GM19099 (cell line): ENCODE data around the gene ALG11.
A peak's percentile ranks its signal among the peaks of the same experiment; 100 is the strongest.

ENCODE experiments used
- POLR2A ChIP-seq: IDR thresholded peaks from 3 replicates; pipeline ENCODE4 v1.6.1; 2011; ENCODE audit warnings: low read depth; ENCODE audit not compliant: insufficient read length; ENCODE audit errors: extremely low read depth

The ALG11 gene, protein sequence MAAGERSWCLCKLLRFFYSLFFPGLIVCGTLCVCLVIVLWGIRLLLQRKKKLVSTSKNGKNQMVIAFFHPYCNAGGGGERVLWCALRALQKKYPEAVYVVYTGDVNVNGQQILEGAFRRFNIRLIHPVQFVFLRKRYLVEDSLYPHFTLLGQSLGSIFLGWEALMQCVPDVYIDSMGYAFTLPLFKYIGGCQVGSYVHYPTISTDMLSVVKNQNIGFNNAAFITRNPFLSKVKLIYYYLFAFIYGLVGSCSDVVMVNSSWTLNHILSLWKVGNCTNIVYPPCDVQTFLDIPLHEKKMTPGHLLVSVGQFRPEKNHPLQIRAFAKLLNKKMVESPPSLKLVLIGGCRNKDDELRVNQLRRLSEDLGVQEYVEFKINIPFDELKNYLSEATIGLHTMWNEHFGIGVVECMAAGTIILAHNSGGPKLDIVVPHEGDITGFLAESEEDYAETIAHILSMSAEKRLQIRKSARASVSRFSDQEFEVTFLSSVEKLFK

GRCh38 chr13:52011632-52012511 is at the start of gene ALG11:
TSS of gene ALG11 (plus strand) at chr13:52012398. CDS start at chr13:52012419, 21 bp downstream.
- TF ChIP-seq POLR2A = peak; percentile 88

DNA sequence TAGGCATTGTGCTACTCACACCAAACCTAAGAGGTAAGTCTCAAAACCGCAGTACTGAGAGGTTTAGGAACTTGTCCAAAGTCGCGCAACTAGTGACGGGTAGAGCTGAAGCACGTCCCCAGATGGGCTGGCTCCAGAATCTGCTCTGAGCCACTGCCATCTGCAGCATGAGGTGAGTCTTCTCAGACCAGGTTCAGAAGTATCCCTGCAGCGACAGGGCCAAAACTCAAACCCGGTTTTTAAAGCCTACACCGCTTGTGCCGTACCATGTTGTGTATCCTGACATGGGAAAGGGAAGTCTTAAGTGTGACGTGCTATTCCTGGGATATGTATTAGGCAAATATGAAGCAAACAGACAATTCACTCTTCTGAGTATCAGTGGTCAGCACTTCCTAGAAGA is 46.0 kb upstream of the ALG11 start:
- TF ChIP-seq POLR2A = no peak

DNA sequence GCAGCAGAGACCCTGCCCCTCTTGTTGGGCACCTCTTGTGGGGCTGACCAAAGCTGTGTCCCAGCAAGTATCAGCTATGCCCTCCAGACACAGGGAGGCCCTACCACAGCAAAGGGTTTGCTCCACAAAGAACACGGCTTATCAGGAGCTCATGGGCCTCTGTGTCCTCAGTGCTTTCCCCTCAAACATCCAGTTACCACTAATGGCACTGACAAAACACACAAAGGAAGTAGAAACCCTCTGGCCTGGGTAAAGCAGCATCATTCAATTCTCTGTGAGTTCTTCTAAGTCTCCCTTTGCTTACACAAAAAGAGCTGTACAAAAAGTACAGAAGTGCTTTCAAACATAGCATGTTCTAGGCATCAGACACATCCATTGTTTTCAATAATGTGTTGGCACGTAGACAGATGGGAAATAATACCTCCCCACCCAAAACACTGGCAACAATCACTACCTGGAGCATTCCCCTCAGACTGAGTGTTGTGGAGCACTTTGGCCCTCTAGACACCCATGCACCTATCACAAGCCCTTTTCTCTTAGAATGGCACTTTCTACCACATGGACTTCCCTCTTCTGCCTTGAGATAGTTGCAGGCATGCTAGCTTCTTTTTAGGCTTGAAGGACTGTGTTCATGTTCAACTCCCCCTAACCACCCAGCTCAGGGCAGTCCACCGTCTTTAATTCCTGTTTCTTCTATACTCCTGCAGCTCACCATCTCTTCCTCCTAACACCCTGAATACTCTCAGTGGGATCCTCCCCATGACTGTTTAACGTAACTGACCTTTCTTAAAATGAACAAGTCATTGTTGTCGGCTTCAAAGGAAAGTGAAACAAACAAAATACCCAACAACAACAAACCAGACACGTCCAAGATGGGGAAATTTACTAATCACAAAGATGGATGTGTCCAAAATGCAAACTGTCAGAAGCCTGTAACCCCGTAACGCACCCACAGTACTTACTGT is 44.4 kb upstream of the ALG11 start:
- TF ChIP-seq POLR2A = no peak

- TF ChIP-seq POLR2A = no peak
Observed at GRCh38 chr13:51970349-51970748, 41.8 kb upstream of the ALG11 start.

DNA sequence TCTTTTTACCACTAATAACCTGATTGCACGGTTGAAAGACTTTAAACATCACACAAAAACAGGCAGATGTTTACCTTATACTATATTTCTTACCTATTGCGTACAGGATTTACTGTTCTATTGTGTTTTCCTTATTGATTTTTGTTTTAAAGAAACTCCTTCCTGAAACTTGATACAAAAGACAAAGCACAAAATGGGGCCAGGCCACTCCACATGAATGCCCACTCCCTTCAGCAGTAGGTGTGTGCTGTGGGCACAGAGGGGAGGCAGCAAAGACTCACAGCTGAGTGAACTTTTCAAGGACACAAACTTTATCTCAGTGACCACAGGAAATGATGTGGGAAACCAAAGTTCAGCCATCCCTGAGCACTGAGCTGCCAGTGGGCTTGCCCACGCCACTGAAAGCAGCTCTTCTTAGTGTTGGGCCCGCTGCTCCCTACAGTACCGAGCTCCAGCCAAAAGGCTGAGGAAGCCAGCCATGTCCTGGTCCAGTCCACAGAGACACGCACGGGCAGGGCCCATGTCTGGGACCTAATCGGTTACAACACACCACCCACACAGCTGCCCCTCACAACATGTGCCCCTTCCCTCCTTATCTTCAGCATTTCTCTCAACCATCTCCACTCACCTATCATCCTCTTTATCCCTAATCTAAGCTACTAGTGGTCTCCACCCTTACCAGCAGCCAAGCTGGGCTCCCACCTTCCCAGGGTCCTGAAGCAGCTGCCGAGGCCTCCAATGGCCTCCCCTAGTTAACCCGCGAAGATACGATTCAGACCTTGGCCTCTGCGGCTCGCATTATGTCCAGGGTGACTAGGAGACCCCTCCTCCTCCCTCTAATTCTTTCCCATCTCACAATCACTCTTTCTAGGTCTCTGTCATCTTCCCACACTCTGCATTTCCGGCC is 40.4 kb upstream of the ALG11 start:
- no peak for TF ChIP-seq POLR2A

DNA sequence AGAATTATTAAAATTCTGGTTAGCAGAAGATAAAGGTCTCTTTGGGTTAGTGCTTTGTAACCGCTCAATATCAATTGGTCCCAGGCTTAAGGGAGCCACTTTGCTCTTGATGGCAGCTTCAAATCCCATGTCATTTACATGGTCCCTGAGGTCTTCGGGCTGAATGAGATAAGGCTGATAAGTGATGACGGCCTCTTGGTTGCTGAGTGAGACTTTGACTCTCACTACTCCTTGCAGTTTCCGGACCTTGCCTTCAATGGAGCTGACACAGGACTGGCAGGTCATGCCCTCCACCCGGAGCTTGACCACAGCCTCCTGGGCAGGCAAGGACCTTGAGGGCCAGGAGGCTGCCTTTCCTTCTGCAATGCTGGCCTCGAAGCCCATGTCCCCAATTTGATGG is 37.7 kb upstream of the ALG11 start:
- no peak for TF ChIP-seq POLR2A

DNA sequence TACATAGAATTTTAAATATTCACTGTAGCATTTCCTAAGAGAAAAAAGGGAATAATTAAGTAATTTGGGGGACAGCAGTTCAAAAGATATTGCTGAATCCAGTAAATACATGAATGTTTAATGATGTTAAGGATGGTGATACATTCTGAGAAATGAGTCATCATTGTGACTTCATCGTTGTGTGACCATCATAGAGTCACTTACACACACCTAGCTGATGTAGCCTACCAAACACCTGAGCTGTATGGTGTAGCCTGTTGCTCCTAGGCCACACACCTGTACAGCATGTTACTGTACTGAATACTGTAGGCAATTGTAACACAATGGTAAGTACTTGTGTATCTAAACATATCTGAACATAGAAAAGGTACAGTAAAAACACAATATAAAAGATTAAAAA is 35.8 kb upstream of the ALG11 start:
- no peak for TF ChIP-seq POLR2A

DNA sequence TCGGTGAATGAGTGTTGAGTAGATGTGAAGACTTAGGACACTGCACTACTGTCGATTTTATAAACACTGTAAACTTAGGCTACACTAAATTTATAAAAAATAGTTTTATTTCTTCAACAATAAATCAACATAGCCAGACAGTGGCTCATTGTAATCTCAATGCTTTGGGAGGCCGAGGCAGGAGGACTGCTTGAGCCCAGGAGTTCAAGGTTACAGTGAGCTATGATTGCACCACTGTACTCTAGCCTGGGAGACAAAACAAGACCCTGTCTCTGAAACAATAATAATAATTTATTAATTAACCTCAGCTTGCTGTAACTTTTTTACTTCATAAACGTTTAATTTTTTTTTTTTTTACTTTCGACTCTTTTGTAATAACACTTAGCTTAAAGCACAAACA is 35.3 kb upstream of the ALG11 start:
- TF ChIP-seq POLR2A = no peak

DNA sequence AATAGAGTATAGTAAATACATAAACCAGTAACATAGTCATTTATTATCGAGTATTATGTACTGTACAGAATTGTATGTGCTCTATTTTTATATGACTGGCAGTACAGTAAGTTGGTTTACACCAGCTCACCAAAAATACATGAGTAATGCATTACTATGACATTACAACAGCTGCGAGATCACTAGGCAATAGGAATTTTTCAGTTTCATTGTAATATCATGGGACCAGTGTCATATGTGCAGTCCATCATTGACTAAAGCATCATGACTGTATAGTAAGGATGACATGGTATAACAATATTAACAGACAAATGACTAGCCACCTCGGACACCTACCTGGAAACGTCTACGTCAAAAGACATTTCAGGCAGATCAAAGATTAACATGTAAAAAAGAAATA is 34.6 kb upstream of the ALG11 start:
- no peak for TF ChIP-seq POLR2A

DNA sequence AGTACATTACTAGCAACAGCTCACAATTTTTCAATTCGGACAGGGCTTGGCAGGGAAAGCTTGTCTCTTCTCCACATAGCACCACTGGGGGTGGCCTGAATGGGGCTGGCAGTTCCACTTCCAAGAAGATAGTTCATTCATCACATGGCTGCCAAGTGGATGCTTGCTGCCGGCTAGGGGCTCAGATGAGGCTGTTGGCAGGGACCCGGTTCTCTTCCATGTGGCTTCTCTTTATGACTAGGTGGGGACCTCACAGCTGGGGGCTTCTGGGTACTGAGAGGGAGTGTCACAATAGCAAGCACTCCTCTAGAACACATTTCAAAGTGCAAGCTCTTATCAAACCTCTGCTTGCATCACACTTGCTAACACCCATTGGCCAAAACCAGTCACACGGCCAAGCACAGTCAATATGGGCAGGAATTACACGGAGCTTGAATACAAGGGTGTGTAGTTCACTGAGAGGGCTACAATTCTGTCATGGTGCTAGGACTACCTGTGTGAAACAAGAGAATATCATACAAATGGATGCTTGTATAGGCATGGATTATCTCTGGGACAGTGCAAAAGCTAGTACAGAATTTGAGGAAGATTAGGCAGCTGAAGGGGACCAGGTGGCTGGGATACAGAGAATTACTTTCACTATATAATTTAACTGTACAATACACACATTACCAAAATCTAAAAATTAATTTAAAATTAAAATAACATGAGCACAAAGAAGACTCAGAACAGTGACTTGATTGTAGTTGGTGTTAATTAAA is 33.2 kb upstream of the ALG11 start:
- no peak for TF ChIP-seq POLR2A

DNA sequence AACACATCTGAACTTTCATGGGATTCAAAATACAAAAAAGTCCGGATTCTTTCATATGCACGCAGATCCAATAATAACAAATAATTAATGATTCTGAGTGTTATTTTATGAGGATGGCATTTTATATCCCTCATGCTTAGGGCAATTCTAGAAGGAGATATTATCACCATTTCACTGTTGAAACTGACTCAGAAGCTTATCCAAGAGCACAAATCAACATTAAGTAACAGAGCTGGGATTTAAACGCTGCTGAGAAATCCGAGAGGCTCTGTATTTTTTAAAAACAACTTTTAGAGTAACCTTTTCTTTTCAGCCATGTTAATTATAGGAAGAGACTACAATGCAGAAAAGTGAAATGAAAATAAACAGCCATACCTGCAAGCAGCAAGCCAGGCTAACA is 31.3 kb upstream of the ALG11 start:
- TF ChIP-seq POLR2A = no peak

DNA sequence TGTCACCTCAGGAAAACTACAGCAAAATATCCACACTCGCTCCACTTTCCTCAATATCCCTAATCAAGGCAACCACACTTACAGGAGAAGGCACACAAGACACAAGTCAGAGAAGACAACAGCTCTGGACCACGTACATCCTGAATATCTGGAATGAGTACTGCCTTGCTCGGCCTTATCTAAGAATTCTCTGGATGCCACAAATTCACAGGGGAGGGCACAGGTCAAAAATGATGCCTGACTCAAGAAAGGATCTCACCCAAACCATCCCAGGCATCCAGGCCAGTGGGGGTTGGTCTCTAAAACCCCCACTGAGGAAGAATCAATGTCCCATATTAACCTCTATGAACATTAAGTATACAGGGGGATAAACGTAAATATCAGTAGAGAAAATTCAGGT is 30.8 kb upstream of the ALG11 start:
- no peak for TF ChIP-seq POLR2A
